PC-9 (cell line): ENCODE results near the gene SPAG17.

Experiments used
- EZH2 ChIP-seq: fragments of 200-600 bp; sonication (generic); IDR thresholded peaks from 2 replicates; pipeline ENCODE4 v1.8.0; 2017; ENCODE audit warnings: antibody characterized with exemption, low read depth
- TF ChIP-seq, protein P1 (sequence below): fragments of 200-600 bp; sonication (generic); conservative IDR thresholded peaks from 2 replicates; pipeline ENCODE4 v1.6.1; 2017; ENCODE audit warnings: mixed run types, antibody characterized with exemption, mild to moderate bottlenecking, moderate library complexity

DNA sequence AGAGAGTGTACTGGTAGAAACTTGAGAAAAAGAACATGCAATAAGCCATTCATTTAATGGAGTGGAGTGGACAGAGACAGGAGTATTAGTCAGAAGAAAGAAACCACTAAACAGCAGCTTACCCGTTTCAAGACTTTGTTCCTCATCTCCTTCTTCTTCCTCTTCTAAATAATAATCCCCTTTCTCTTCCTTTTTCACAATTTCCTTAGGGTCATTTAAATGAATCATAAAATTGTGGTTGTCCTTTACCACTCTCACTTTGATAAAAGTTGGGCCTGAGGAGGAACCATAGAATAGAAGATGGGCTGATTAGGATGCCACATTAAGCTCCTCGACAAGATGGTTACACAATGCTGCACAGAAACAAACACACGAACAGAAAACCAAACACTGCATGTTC, 145.9 kb downstream of the SPAG17 start:
- TF ChIP-seq, protein P1, sequence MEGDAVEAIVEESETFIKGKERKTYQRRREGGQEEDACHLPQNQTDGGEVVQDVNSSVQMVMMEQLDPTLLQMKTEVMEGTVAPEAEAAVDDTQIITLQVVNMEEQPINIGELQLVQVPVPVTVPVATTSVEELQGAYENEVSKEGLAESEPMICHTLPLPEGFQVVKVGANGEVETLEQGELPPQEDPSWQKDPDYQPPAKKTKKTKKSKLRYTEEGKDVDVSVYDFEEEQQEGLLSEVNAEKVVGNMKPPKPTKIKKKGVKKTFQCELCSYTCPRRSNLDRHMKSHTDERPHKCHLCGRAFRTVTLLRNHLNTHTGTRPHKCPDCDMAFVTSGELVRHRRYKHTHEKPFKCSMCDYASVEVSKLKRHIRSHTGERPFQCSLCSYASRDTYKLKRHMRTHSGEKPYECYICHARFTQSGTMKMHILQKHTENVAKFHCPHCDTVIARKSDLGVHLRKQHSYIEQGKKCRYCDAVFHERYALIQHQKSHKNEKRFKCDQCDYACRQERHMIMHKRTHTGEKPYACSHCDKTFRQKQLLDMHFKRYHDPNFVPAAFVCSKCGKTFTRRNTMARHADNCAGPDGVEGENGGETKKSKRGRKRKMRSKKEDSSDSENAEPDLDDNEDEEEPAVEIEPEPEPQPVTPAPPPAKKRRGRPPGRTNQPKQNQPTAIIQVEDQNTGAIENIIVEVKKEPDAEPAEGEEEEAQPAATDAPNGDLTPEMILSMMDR: no peak
- no peak for TF ChIP-seq EZH2
